ENCODE data around the gene TMPRSS2.
A peak's percentile ranks its signal among the peaks of the same experiment; 100 is the strongest.
"Not testable (repeated sequence)": the region's sequence is repeated elsewhere in the genome, so short reads cannot be mapped to it uniquely, and the experiment has no call there.

Gene TMPRSS2

DNA sequence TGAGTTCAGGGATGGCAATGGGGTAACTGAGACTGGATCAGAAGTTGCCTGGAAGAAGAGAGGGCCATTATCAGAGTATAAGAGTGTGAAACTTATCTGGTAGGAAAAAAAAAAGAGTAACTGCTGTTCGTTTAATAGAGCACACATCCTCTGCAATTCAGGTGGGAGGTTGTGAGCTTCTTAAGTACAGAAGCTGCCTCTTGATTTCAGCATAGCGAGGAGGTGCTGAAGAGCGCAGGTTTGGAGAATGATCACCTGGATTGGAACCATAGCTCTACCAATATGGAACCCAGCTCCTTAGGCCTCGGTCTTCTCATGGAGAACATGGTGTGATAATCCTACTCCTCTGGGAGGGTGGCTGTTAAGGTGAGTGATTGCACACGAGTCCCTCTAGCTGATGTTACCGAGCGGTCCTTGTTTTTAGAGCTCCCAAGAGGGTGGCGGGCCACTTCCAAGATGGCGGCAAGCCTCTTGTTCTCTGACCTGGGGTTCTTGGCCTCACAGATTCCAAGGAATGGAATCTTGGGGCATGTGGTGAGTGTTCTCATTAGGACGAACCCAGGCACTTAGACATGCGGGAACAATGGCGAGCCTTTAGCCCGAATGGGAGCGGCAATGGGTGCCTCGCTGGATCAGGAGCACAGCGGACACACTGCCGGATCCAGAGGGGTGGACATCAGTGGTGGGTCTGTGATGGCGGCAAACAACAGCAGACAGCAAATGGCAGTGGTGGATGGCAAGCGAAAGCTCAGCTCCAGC lies 85.2 kb downstream of the TMPRSS2 start:
- DNase-seq: no peak

DNA sequence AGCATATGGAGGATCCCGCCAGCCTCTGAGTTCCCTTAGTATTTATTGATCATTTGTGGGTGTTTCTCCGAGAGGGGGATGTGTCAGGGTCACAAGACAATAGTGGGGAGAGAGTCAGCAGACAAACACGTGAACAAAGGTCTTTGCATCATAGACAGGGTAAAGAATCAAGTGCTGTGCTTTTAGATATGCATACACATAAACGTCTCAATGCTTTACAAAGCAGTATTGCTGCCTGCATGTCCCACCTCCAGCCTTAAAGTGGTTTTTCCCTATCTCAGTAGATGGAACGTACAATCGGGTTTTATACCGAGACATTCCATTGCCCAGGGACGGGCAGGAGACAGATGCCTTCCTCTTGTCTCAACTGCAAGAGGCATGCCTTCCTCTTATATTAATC lies 87.0 kb downstream of the TMPRSS2 start:
- not testable (repeated sequence) for DNase-seq

DNA sequence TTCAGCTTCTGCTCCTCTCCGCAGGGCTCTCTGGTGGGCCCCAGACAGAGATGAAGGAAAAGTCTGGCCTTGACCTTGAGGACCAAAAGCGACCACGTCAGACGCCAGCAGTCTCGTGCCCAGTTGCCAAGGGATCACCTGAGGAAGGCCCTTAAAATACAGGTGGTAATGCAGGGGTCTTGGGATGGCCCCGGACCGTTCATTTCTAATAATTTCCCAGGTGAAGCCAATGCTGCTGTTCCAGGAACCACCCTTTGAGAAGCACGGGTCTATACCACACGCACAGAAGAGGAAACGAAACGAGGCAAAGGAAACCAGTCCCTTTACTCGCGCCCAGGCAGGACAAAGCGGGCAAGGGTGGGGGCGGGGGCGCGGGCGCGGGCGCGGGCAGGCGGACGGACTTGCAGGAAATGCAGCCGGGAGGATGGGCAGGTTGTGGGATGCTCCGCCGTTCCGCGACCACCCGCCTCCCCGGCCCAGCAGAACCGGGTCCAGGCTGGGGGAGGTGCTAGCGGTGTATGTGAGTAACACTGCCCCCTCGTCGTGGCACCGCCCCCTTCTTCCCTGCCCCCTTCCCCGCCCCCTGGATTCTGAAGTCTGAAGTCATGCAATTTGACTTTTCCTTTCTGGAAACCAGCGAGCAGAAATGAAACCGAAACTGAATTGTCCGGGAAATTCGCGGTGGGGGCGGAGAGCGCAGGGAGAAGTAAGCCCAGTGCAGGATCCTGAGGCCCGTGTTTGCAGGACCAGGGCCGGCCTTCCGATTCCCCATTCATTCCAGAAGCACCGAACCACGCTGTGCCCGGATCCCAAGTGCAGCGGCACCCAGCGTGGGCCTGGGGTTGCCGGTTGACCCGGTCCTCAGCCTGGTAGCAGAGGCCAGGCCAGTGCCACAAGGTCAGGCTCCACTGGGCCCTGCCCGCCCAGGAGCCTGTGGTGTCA lies 87.8 kb downstream of the TMPRSS2 start:
- peak; percentile 78 for DNase-seq

DNA sequence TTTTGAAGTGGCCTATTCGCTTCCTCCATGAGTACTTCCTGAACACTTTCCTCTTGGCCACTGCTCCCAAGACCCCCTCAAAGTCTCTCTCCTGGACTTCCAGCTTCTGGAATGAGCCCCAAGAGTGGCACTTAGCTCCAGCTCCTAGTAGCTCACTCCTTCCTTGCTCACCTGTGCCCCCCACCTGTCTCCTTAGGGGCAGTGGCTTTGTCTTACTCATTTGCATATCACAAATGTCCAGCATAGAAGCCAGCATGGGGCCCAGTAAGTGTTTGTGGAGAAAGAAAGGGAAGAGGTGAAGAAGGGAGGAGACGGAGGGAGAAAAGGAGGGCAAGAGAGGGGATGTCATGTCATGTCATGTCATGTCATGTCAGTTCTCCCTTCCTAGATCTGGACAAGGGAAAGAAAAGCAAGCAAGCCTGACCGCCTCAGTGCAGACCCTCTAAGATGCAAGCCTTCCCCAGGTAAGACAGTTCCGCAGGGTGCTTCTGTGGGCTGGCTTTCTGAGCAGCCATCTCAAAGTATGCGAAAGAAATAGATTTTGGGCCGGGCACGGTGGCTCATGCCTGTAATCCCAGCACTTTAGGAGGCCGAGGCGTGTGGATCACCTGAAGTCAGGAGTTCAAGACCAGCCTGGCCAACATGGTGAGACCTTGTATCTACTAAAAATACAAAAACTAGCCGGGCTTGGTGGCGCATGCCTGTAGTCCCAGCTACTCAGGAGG lies 88.8 kb downstream of the TMPRSS2 start:
- DNase-seq: no peak

DNA sequence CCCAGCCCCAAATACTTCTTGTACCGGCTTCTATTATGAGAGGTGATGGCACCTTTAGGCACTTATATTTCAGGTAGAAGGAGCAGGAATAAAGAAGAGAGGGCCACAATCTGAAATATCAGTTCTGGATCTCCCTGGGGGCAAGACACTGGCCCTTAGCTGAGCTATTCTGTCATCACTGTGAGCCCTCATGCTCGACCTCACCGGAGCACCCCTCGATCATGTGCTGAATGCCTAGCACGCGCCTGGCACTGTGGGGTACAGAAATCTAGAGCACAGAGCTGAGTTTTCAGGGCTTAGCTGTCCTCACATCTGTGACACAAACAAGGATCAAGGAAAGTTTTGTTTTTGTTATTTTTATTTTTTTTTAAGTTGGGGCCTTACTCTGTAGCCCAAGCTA lies 89.6 kb downstream of the TMPRSS2 start:
- no peak for DNase-seq

DNA sequence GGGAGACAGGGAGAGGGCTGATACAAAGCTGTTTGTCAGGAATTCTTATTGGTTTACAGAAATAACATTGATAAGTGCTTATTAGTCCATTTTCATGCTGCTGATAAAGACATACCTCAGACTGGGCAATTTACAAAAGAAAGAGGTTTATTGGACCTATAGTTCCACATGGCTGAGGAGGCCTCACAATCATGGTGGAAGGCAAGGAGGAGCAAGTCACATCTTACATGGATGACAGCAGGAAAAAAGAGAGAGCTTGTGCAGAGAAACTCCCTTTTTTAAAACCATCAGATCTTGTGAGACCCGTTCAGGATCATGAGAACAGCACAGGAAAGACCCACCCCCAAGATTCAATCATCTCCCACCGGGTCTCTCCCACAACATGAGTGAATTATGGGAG lies 90.5 kb downstream of the TMPRSS2 start:
- not testable (repeated sequence) for DNase-seq
